Renal pelvis (tissue), 4 donors: ENCODE data around the gene PPIL4. TPM values are rescaled to one million over a fixed set of nuclear protein-coding genes. Genes with fewer than 3 reads are reported as not detected.
"Not testable (repeated sequence)": the region's sequence is repeated elsewhere in the genome, so short reads cannot be mapped to it uniquely, and the experiment has no call there.

Experiments
- DNase-seq: peaks from one replicate; pipeline ENCODE4 v3.0.0-alpha.2; 2013
- polyA plus RNA-seq, 3 donors: library from polyadenylated mRNA; unstranded; fragments of 120-200 nt; gene quantifications; one replicate each; pipeline ENCODE4 v1.2.1, GENCODE V29; 2013; ENCODE audit not compliant: insufficient read length in 3 of 3

Gene PPIL4
- polyA plus RNA-seq, 3 donors, result 49.5 to 57.1 (median 52.2) TPM

- no peak for DNase-seq
Measured at GRCh38 chr6:149463781-149464180, 82.1 kb downstream of the PPIL4 start.

GRCh38 chr6:149462712-149463111 lies 83.1 kb downstream of the PPIL4 start:
- DNase-seq, result not testable (repeated sequence)

GRCh38 chr6:149461670-149462069 lies 84.2 kb downstream of the PPIL4 start:
- no peak for DNase-seq

GRCh38 chr6:149460249-149460648 lies 85.6 kb downstream of the PPIL4 start:
- not testable (repeated sequence) for DNase-seq

GRCh38 chr6:149459761-149460160 lies 86.1 kb downstream of the PPIL4 start:
- no peak for DNase-seq

- no peak for DNase-seq
Measured at GRCh38 chr6:149458806-149459205, 87.0 kb downstream of the PPIL4 start.

GRCh38 chr6:149458196-149458595 lies 87.6 kb downstream of the PPIL4 start:
- no peak for DNase-seq

- DNase-seq, result no peak
Measured at GRCh38 chr6:149457316-149457884, 88.4 kb downstream of the PPIL4 start.

- DNase-seq, result no peak
Measured at GRCh38 chr6:149456311-149457021, 89.4 kb downstream of the PPIL4 start.

- DNase-seq, result no peak
Measured at GRCh38 chr6:149455031-149455732, 90.7 kb downstream of the PPIL4 start.

Other genes with a start within 250 kb of the PPIL4 start
- 10 to 100 TPM; 81.5 to 86.3 (median 84.1) TPM for gene TAB2, start 228.3 kb downstream of the PPIL4 start, polyA plus RNA-seq
- 1 to 10 TPM in 1 of 3 donors, under 1 TPM in 2; 0.55 to 1.4 (median 0.73) TPM for gene SUMO4, start 145.8 kb downstream of the PPIL4 start, polyA plus RNA-seq
- under 1 TPM; 0.27 to 0.65 (median 0.29) TPM for gene ZC3H12D, start 61.0 kb downstream of the PPIL4 start, polyA plus RNA-seq
- gene GINM1, start 20.3 kb upstream of the PPIL4 start, polyA plus RNA-seq, result 10 to 100 TPM; 72.9 to 96.1 (median 81.4) TPM
- 10 to 100 TPM; 27.0 to 32.4 (median 27.9) TPM for gene KATNA1, start 102.7 kb upstream of the PPIL4 start, polyA plus RNA-seq
- 10 to 100 TPM; 25.2 to 31.7 (median 30.7) TPM for gene LATS1, start 172.1 kb upstream of the PPIL4 start, polyA plus RNA-seq
- 10 to 100 TPM; 37.7 to 46.5 (median 44.1) TPM for gene NUP43, start 200.5 kb upstream of the PPIL4 start, polyA plus RNA-seq
- gene PCMT1, start 203.7 kb upstream of the PPIL4 start, polyA plus RNA-seq, result 10 to 100 TPM; 81.3 to 94.0 (median 88.6) TPM